WTC11 (cell line): ENCODE results near the gene IGSF9B. TPM values are rescaled to one million over a fixed set of nuclear protein-coding genes. Genes with fewer than 3 reads are reported as not detected.

Experiments used
- ATAC-seq: fragments of 200-7000 bp; cut with Tn5 transposase; 2 replicates; pipeline ENCODE4 v1.10.0; 2021; ENCODE audit warnings: mild to moderate bottlenecking, moderate library complexity
- CTCF ChIA-PET: fragments of 300-600 bp; sonication (Branson Sonifier 250); formaldehyde crosslinking; loops from one replicate; lab custom pipeline; 2021; ENCODE audit warnings: antibody characterized with exemption; lab: Charles Lee
- POLR2A ChIA-PET: fragments of 350-600 bp; sonication (Branson Sonifier 250); formaldehyde crosslinking; loops from one replicate; lab custom pipeline; 2021; ENCODE audit warnings: antibody characterized with exemption; lab: Charles Lee
- DNase-seq: peaks from one replicate; pipeline ENCODE4 v3.0.0; 2021; ENCODE audit warnings: low spot score
- H3K27ac Mint-ChIP-seq: 2 replicates; pipeline ENCODE4 v1.8.0; 2021; ENCODE audit warnings: mixed read lengths
- H3K27me3 Mint-ChIP-seq: 2 replicates; pipeline ENCODE4 v1.8.0; 2021; ENCODE audit warnings: low read depth, mild to moderate bottlenecking, moderate library complexity, mixed read lengths
- H3K36me3 Mint-ChIP-seq: 2 replicates; pipeline ENCODE4 v1.8.0; 2021; ENCODE audit warnings: mixed read lengths
- H3K4me1 Mint-ChIP-seq: 2 replicates; pipeline ENCODE4 v1.8.0; 2022; ENCODE audit warnings: mixed read lengths
- H3K4me3 Mint-ChIP-seq: 2 replicates; pipeline ENCODE4 v1.8.0; 2021; ENCODE audit warnings: mild to moderate bottlenecking, moderate library complexity, mixed read lengths
- H3K9me3 Mint-ChIP-seq: 2 replicates; pipeline ENCODE4 v1.8.0; 2021; ENCODE audit warnings: mixed read lengths
- ERG ChIP-seq: fragments of 250-450 bp; sonication (Bioruptor Pico); IDR thresholded peaks from 2 replicates; pipeline ENCODE4 v1.8.0; 2021; ENCODE audit warnings: mild to moderate bottlenecking
- FOXP1 ChIP-seq: sonication (generic); formaldehyde crosslinking; IDR thresholded peaks from 2 replicates; pipeline ENCODE4 v1.8.0; 2022; ENCODE audit warnings: missing genetic modification reagents, mild to moderate bottlenecking, moderate library complexity, borderline replicate concordance
- HMGXB4 ChIP-seq: sonication (generic); formaldehyde crosslinking; IDR thresholded peaks from 2 replicates; pipeline ENCODE4 v1.8.1; 2023; ENCODE audit warnings: mild to moderate bottlenecking, moderate library complexity, missing genetic modification reagents
- IRF1 ChIP-seq: sonication (generic); formaldehyde crosslinking; IDR thresholded peaks from 2 replicates; pipeline ENCODE4 v1.8.0; 2023; ENCODE audit warnings: missing genetic modification reagents
- JAZF1 ChIP-seq: fragments of 250-450 bp; sonication (Bioruptor Pico); IDR thresholded peaks from 2 replicates; pipeline ENCODE4 v1.9.0; 2021; ENCODE audit warnings: moderate library complexity, mild to moderate bottlenecking, inconsistent platforms
- MXD4 ChIP-seq: fragments of 250-450 bp; sonication (Bioruptor Pico); IDR thresholded peaks from 2 replicates; pipeline ENCODE4 v1.8.0; 2021; ENCODE audit warnings: mild to moderate bottlenecking, moderate library complexity, borderline replicate concordance
- NR1H2 ChIP-seq: sonication (generic); formaldehyde crosslinking; IDR thresholded peaks from 2 replicates; pipeline ENCODE4 v1.9.0; 2021; ENCODE audit warnings: mild to moderate bottlenecking, moderate library complexity, missing genetic modification reagents
- NR2C2 ChIP-seq: sonication (generic); formaldehyde crosslinking; IDR thresholded peaks from 2 replicates; pipeline ENCODE4 v1.8.0; 2022; ENCODE audit warnings: mild to moderate bottlenecking, missing genetic modification reagents
- PRDM15 ChIP-seq: sonication (generic); formaldehyde crosslinking; IDR thresholded peaks from 2 replicates; pipeline ENCODE4 v1.8.0; 2022; ENCODE audit warnings: missing genetic modification reagents
- RORB ChIP-seq: fragments of 250-450 bp; sonication (Bioruptor Pico); IDR thresholded peaks from 2 replicates; pipeline ENCODE4 v1.9.0; 2021; ENCODE audit warnings: mild to moderate bottlenecking
- SMAD3 ChIP-seq: sonication (generic); formaldehyde crosslinking; IDR thresholded peaks from 2 replicates; pipeline ENCODE4 v1.8.0; 2022; ENCODE audit warnings: missing genetic modification reagents, mild to moderate bottlenecking, borderline replicate concordance
- SP1 ChIP-seq: sonication (generic); formaldehyde crosslinking; conservative IDR thresholded peaks from 2 replicates; pipeline ENCODE4 v1.8.1; 2022; ENCODE audit warnings: missing genetic modification reagents
- TEAD1 ChIP-seq: sonication (generic); formaldehyde crosslinking; IDR thresholded peaks from 2 replicates; pipeline ENCODE4 v1.8.0; 2022; ENCODE audit warnings: mild to moderate bottlenecking, missing genetic modification reagents
- USF1 ChIP-seq: sonication (generic); formaldehyde crosslinking; IDR thresholded peaks from 2 replicates; pipeline ENCODE4 v1.8.0; 2022; ENCODE audit warnings: mild to moderate bottlenecking, missing genetic modification reagents
- ZNF121 ChIP-seq: sonication (generic); formaldehyde crosslinking; IDR thresholded peaks from 2 replicates; pipeline ENCODE4 v1.8.0; 2023; ENCODE audit warnings: missing genetic modification reagents
- ZNF416 ChIP-seq: fragments of 250-450 bp; sonication (Bioruptor Pico); IDR thresholded peaks from 2 replicates; pipeline ENCODE4 v1.9.0; 2021; ENCODE audit warnings: mild to moderate bottlenecking, inconsistent platforms
- ZSCAN18 ChIP-seq: fragments of 250-450 bp; sonication (Bioruptor Pico); IDR thresholded peaks from 2 replicates; pipeline ENCODE4 v2.1.2; 2022; ENCODE audit warnings: mild to moderate bottlenecking, moderate library complexity
- total RNA-seq: library from RNA; stranded (reverse); gene quantifications from 3 replicates; pipeline ENCODE4 v1.2.3, GENCODE V29; 2021

IGSF9B gene
- total RNA-seq, 1 experiment from 2014 or later = 52.7 TPM

- peak; percentile 5 for ATAC-seq
- CTCF ChIA-PET = interaction anchor here (0.7 to 3.7 kb wide), 24 partner anchors 10 to 164 kb away, joined by 3 to 37 read pairs (median 4); partner anchors contain the start of gene IGSF9B
These were observed 10.0 kb downstream of the IGSF9B start for GRCh38 chr11:133946541-133947318.

GRCh38 chr11:133946051-133946450 is 10.7 kb downstream of the IGSF9B start:
- Mint-ChIP-seq H3K4me3 (no peak overlapping the region), H3K27me3 (no peaks in the 10 kb centered on the region), H3K36me3 (peaks cover 33% of the 10 kb centered on the region), H3K4me1 (peaks cover 48% of the 10 kb centered on the region), H3K27ac (no peak overlapping the region), H3K9me3 (no peaks in the 10 kb centered on the region)
- ATAC-seq = no peak
- CTCF ChIA-PET = interaction anchor here (0.8 to 3.7 kb wide), 8 partner anchors 10 to 104 kb away, joined by 3 to 37 read pairs (median 4); partner anchors contain the start of gene IGSF9B
- POLR2A ChIA-PET = no interaction called here
- DNase-seq = no peak
- TF ChIP-seq RORB (CRISPR knock-in tag) (no peak), SMAD3 (CRISPR knock-in tag) (no peak), NR2C2 (no peak), USF1 (CRISPR knock-in tag) (no peak), MXD4 (CRISPR knock-in tag) (no peak), JAZF1 (CRISPR knock-in tag) (no peak), TEAD1 (no peak), ERG (CRISPR knock-in tag) (no peak), ZSCAN18 (CRISPR knock-in tag) (no peak), ZNF121 (CRISPR knock-in tag) (no peak), ZNF416 (CRISPR knock-in tag) (no peak), FOXP1 (CRISPR knock-in tag) (no peak), SP1 (CRISPR knock-in tag) (no peak)

More at GRCh38 chr11:133946541-133947318, 10.0 kb downstream of the IGSF9B start:
- Mint-ChIP-seq H3K36me3 (peaks cover 27% of the 10 kb centered on the region), H3K27ac (no peak overlapping the region), H3K27me3 (no peaks in the 10 kb centered on the region), H3K4me1 (peaks cover 53% of the 10 kb centered on the region), H3K4me3 (no peak overlapping the region), H3K9me3 (no peaks in the 10 kb centered on the region)
- TF ChIP-seq PRDM15 (CRISPR knock-in tag) = 0 out of 2 replicates have a peak, but pooled peaks have one; percentile 17
- no peak for TF ChIP-seq HMGXB4 (CRISPR knock-in tag)
- TF ChIP-seq IRF1 (CRISPR knock-in tag) = 0 out of 2 replicates have a peak, but pooled peaks have one; percentile 19
- TF ChIP-seq NR1H2 (CRISPR knock-in tag) = no peak
- POLR2A ChIA-PET = no interaction called here
- DNase-seq = peak; percentile 43
